Measurements from ENCODE around the gene CUBN. TPM values are rescaled to one million over a fixed set of nuclear protein-coding genes. Genes with fewer than 3 reads are reported as not detected.
A peak's percentile ranks its signal among the peaks of the same experiment; 100 is the strongest.

CUBN gene
- total and polyA plus RNA-seq, 9 of the 15 experiments (the other 6 are each of a cell fraction or from before 2014, with no cell fraction given): 0.04 to 0.33 (median 0.09) TPM

GRCh38 chr10:17049195-17049594 is 80.4 kb downstream of the CUBN start (continued):
- TF ChIP-seq USF2 (CRISPR knock-in tag; IDR thresholded peaks at IDR 0.05) (no peak), ETV1 (tag; conservative IDR thresholded peaks at IDR 0.05; ENCODE audit: low read depth) (peak; percentile 68; the same call in 1 of the 2 replicates), FOXJ2 (tag; IDR thresholded peaks at IDR 0.05) (no peak), LCOR (CRISPR knock-in tag; IDR thresholded peaks at IDR 0.05) (no peak), ZNF324 (CRISPR knock-in tag; IDR thresholded peaks at IDR 0.05) (no peak), PTTG1 (tag; IDR thresholded peaks at IDR 0.05; ENCODE audit: low read depth) (no peak), SNAPC5 (CRISPR knock-in tag; IDR thresholded peaks at IDR 0.05) (no peak), CHD7 (IDR thresholded peaks at IDR 0.05; ENCODE audit: low read depth, low read length) (no peak), ZNF175 (CRISPR knock-in tag; IDR thresholded peaks at IDR 0.05; ENCODE audit: low read depth) (no peak), WHSC1 (IDR thresholded peaks at IDR 0.05; ENCODE audit: low read length) (no peak), ZNF12 (CRISPR knock-in tag; IDR thresholded peaks at IDR 0.05) (no peak), NCOR1 (IDR thresholded peaks at IDR 0.05) (peak; percentile 63), ZNF347 (CRISPR knock-in tag; IDR thresholded peaks at IDR 0.05; ENCODE audit: low read depth) (no peak), MAFK (IDR thresholded peaks at IDR 0.05; ENCODE audit: low read length) (peak; percentile 33; the same call in 1 of the 2 replicates), SIN3A (IDR thresholded peaks at IDR 0.05; ENCODE audit: borderline replicate concordance in 2 of 2, control insufficient read depth in 1 of 2, low read depth in 2 of 2, low read length in 2 of 2) (no peak), NFRKB (IDR thresholded peaks at IDR 0.05; ENCODE audit: low read depth) (no peak), HMG20B (CRISPR knock-in tag; IDR thresholded peaks at IDR 0.05) (no peak), MEF2D (tag; conservative IDR thresholded peaks at IDR 0.05; ENCODE audit: low read depth) (no peak), ZFP36 (IDR thresholded peaks at IDR 0.05; ENCODE audit: low read depth, low read length, partially characterized antibody) (no peak)

All from K562 (cell line).